HepG2 (cell line): ENCODE data around the gene AGO4. TPM values are rescaled to one million over a fixed set of nuclear protein-coding genes. Genes with fewer than 3 reads are reported as not detected.

Source experiments
- CEBPB ChIP-seq: IDR thresholded peaks from 2 replicates; pipeline ENCODE4 v1.6.1; 2011; ENCODE audit warnings: low read depth, low read length, improper control_type of control experiment, borderline replicate concordance
- FIP1L1 ChIP-seq: fragments of 200-400 bp; formaldehyde crosslinking; IDR thresholded peaks from 2 replicates; pipeline ENCODE4 v1.6.1; 2018; ENCODE audit warnings: low read depth, mild to moderate bottlenecking, low read length, moderate library complexity, borderline replicate concordance; ENCODE audit not compliant: insufficient read depth
- FOXC1 ChIP-seq: sonication (generic); formaldehyde crosslinking; IDR thresholded peaks from 2 replicates; pipeline ENCODE4 v1.8.0; 2022; ENCODE audit warnings: mild to moderate bottlenecking, missing genetic modification reagents, borderline replicate concordance
- HNF4G ChIP-seq, 2 experiments: sonication (generic) in 1 of 2; formaldehyde crosslinking in 1 of 2; IDR thresholded peaks; 2 replicates each; pipeline versions ENCODE4 v1.4.0 to v1.6.1; 2011 to 2020; ENCODE audit warnings: borderline replicate concordance in 2 of 2, low read depth in 2 of 2, mild to moderate bottlenecking in 2 of 2, low read length in 1 of 2, missing genetic modification reagents in 1 of 2, moderate library complexity in 1 of 2
- IKZF5 ChIP-seq: IDR thresholded peaks from 2 replicates; pipeline ENCODE4 v1.6.1; 2018; ENCODE audit warnings: missing genetic modification reagents, mild to moderate bottlenecking, missing compliant biosample characterization
- KAT2B ChIP-seq: fragments of 150-350 bp; IDR thresholded peaks from 2 replicates; pipeline ENCODE4 v1.6.1; 2014; ENCODE audit warnings: low read depth, low read length, borderline replicate concordance
- NCOA1 ChIP-seq: sonication (generic); formaldehyde crosslinking; IDR thresholded peaks from 2 replicates; pipeline ENCODE4 v1.9.0; 2021; ENCODE audit warnings: missing genetic modification reagents
- NCOR1 ChIP-seq: fragments of 200-600 bp; sonication (generic); IDR thresholded peaks from 2 replicates; pipeline ENCODE4 v1.7.0; 2017; ENCODE audit warnings: antibody characterized with exemption, low read length, borderline replicate concordance
- POLR2AphosphoS5 ChIP-seq: IDR thresholded peaks from 2 replicates; pipeline ENCODE4 v1.6.1; 2012; ENCODE audit warnings: low read depth, low read length
- TOE1 ChIP-seq: sonication (generic); formaldehyde crosslinking; IDR thresholded peaks from 2 replicates; pipeline ENCODE4 v1.4.0; 2020; ENCODE audit warnings: mild to moderate bottlenecking, missing genetic modification reagents
- ZBTB25 ChIP-seq: IDR thresholded peaks from 2 replicates; pipeline ENCODE4 v1.6.1; 2018; ENCODE audit warnings: missing genetic modification reagents
- ZBTB49 ChIP-seq: sonication (generic); formaldehyde crosslinking; IDR thresholded peaks from 2 replicates; pipeline ENCODE4 v1.4.0; 2020; ENCODE audit warnings: missing genetic modification reagents, borderline replicate concordance
- ZNF232 ChIP-seq: sonication (generic); formaldehyde crosslinking; IDR thresholded peaks from 2 replicates; pipeline ENCODE4 v1.4.0; 2020; ENCODE audit warnings: missing genetic modification reagents, borderline replicate concordance
- ZNF275 ChIP-seq: sonication (generic); formaldehyde crosslinking; IDR thresholded peaks from 2 replicates; pipeline ENCODE4 v1.8.0; 2022; ENCODE audit warnings: missing genetic modification reagents, mild to moderate bottlenecking, inconsistent platforms, borderline replicate concordance
- ZNF276 ChIP-seq: sonication (generic); formaldehyde crosslinking; IDR thresholded peaks from 2 replicates; pipeline ENCODE4 v1.4.0; 2020; ENCODE audit warnings: mild to moderate bottlenecking, low read depth, missing genetic modification reagents
- ZNF543 ChIP-seq: sonication (generic); formaldehyde crosslinking; IDR thresholded peaks from 2 replicates; pipeline ENCODE4 v1.4.0; 2020; ENCODE audit warnings: mild to moderate bottlenecking, missing genetic modification reagents
- ZNF563 ChIP-seq: sonication (generic); formaldehyde crosslinking; IDR thresholded peaks from 2 replicates; pipeline ENCODE4 v1.8.0; 2022; ENCODE audit warnings: mild to moderate bottlenecking, moderate library complexity, missing genetic modification reagents
- ZNF569 ChIP-seq: sonication (generic); formaldehyde crosslinking; IDR thresholded peaks from 2 replicates; pipeline ENCODE4 v1.5.0; 2020; ENCODE audit warnings: mild to moderate bottlenecking, missing genetic modification reagents, moderate library complexity, borderline replicate concordance
- ZNF788 ChIP-seq: sonication (generic); formaldehyde crosslinking; IDR thresholded peaks from 2 replicates; pipeline ENCODE4 v1.5.0; 2020; ENCODE audit warnings: mild to moderate bottlenecking, missing genetic modification reagents, borderline replicate concordance
- ZNF792 ChIP-seq: IDR thresholded peaks from 2 replicates; pipeline ENCODE4 v1.6.1; 2016
- ZSCAN30 ChIP-seq: sonication (generic); formaldehyde crosslinking; IDR thresholded peaks from 2 replicates; pipeline ENCODE4 v1.5.0; 2020; ENCODE audit warnings: mild to moderate bottlenecking, missing genetic modification reagents
- polyA plus RNA-seq, 8 experiments: library from polyadenylated mRNA; depleted of rRNA in 3 of 8; stranded (reverse) in 7 of 8; unstranded in 1 of 8; fragments of >200 nt; fragmentation: Illumina TruSeq in 4 of 8; extraction: Trizol in 4 of 8; gene quantifications; 2 replicates each; pipeline versions ENCODE4 v1.2.1 to v1.2.3, GENCODE V29; 2011 to 2016; ENCODE audit warnings: low read depth in 4 of 8, missing spikeins in 1 of 8, mixed read lengths in 1 of 8; ENCODE audit not compliant: insufficient read depth in 1 of 8
- total RNA-seq, 5 experiments: library from RNA; depleted of rRNA; stranded (reverse); fragments of >200 nt; fragmentation: Illumina TruSeq; extraction: Trizol; gene quantifications; 2 replicates each; pipeline ENCODE4 v1.2.3, GENCODE V29; 2016; ENCODE audit warnings: low read depth in 1 of 5

The AGO4 gene
- total and polyA plus RNA-seq, 2 of the 13 experiments (the other 11 are each of a cell fraction or from before 2014, with no cell fraction given) = 6.0 to 13.8 TPM

GRCh38 chr1:35769188-35769758 lies 38.5 kb upstream of the AGO4 start (continued):
- no peak; the same call in 1 of the 2 replicates for TF ChIP-seq HNF4G (IDR thresholded peaks at IDR 0.05; ENCODE audit: borderline replicate concordance, low read depth, low read length)
- no peak for TF ChIP-seq HNF4G (CRISPR knock-in tag; IDR thresholded peaks at IDR 0.05; ENCODE audit: borderline replicate concordance, low read depth)
- TF ChIP-seq ZNF788 (CRISPR knock-in tag) = peak; percentile 14; the same call in 1 of the 2 replicates
- peak; percentile 58 for TF ChIP-seq POLR2AphosphoS5
- TF ChIP-seq ZNF792 (CRISPR knock-in tag) = no peak; the same call in 1 of the 2 replicates
- no peak for TF ChIP-seq CEBPB
- no peak; the same call in 1 of the 2 replicates for TF ChIP-seq ZNF276 (CRISPR knock-in tag)
- no peak; the same call in 1 of the 2 replicates for TF ChIP-seq ZNF563
- TF ChIP-seq KAT2B = no peak
- TF ChIP-seq ZNF232 (CRISPR knock-in tag) = 0 out of 2 replicates have a peak, but pooled peaks have one; percentile 47
- no peak for TF ChIP-seq ZSCAN30 (CRISPR knock-in tag)
- no peak for TF ChIP-seq ZNF543 (CRISPR knock-in tag)
- 0 out of 2 replicates have a peak, but pooled peaks have one; percentile 26 for TF ChIP-seq ZBTB25
- no peak for TF ChIP-seq NCOA1 (CRISPR knock-in tag)
- no peak for TF ChIP-seq ZBTB49 (CRISPR knock-in tag)
- no peak for TF ChIP-seq NCOR1
- TF ChIP-seq FOXC1 = peak; percentile 31; the same call in 1 of the 2 replicates
- peak; percentile 54 for TF ChIP-seq IKZF5 (CRISPR knock-in tag)
- TF ChIP-seq ZNF275 (CRISPR knock-in tag) = no peak
- TF ChIP-seq TOE1 (CRISPR knock-in tag) = 0 out of 2 replicates have a peak, but pooled peaks have one; percentile 48
- TF ChIP-seq ZNF569 = no peak
- no peak for TF ChIP-seq FIP1L1
